ENCODE data around the gene PCNT.
A peak's percentile ranks its signal among the peaks of the same experiment; 100 is the strongest.

The PCNT gene

GRCh38 chr21:46289655-46290179 is 34.2 kb upstream of the PCNT start:
- Histone ChIP-seq H3K27me3 (ENCODE audit: insufficient read depth, low read length) (no peaks in the 10 kb centered on the region), H3K4me1 (ENCODE audit: insufficient read depth, low read length) (peaks cover 24% of the 10 kb centered on the region), H3K36me3 (ENCODE audit: insufficient read depth, low read length) (peaks cover 19% of the 10 kb centered on the region), H3K4me3 (ENCODE audit: low read length) (no peak overlapping the region), H3K9me3 (ENCODE audit: insufficient read depth, low read depth, low read length) (no peaks in the 10 kb centered on the region), H3K27ac (ENCODE audit: low read depth, low read length) (no peak overlapping the region), H3K9ac (ENCODE audit: low read depth, low read length) (no peak overlapping the region)
- WGBS = 83% methylated on average over 6 of the region's 6 CpGs

- WGBS = 95% methylated on average over 2 of the region's 2 CpGs
- no peaks in the 10 kb centered on the region for H3K9me3 ChIP-seq (ENCODE audit: insufficient read depth, low read depth, low read length)
- no peak overlapping the region for H3K27ac ChIP-seq (ENCODE audit: low read depth, low read length)
- H3K9ac ChIP-seq (ENCODE audit: low read depth, low read length) = no peak overlapping the region
- no peak overlapping the region for H3K4me3 ChIP-seq (ENCODE audit: low read length)
- no peaks in the 10 kb centered on the region for H3K27me3 ChIP-seq (ENCODE audit: insufficient read depth, low read length)
- peaks cover 17% of the 10 kb centered on the region for H3K36me3 ChIP-seq (ENCODE audit: insufficient read depth, low read length)
- H3K4me1 ChIP-seq (ENCODE audit: insufficient read depth, low read length) = peaks cover 22% of the 10 kb centered on the region
These were observed 32.4 kb upstream of the PCNT start for GRCh38 chr21:46291561-46291960.

GRCh38 chr21:46294647-46295176 is 29.2 kb upstream of the PCNT start:
- no peak overlapping the region for H3K9ac ChIP-seq (ENCODE audit: low read depth, low read length)
- no peaks in the 10 kb centered on the region for H3K9me3 ChIP-seq (ENCODE audit: insufficient read depth, low read depth, low read length)
- H3K4me3 ChIP-seq (ENCODE audit: low read length) = no peak overlapping the region
- WGBS = 85% methylated on average over 10 of the region's 10 CpGs
- H3K4me1 ChIP-seq (ENCODE audit: insufficient read depth, low read length) = peaks cover 5% of the 10 kb centered on the region
- H3K27me3 ChIP-seq (ENCODE audit: insufficient read depth, low read length) = no peaks in the 10 kb centered on the region
- H3K27ac ChIP-seq (ENCODE audit: low read depth, low read length) = 0 out of 2 replicates have a peak overlapping the region, but pooled peaks have one; percentile 35
- H3K36me3 ChIP-seq (ENCODE audit: insufficient read depth, low read length) = peaks cover 22% of the 10 kb centered on the region

DNA sequence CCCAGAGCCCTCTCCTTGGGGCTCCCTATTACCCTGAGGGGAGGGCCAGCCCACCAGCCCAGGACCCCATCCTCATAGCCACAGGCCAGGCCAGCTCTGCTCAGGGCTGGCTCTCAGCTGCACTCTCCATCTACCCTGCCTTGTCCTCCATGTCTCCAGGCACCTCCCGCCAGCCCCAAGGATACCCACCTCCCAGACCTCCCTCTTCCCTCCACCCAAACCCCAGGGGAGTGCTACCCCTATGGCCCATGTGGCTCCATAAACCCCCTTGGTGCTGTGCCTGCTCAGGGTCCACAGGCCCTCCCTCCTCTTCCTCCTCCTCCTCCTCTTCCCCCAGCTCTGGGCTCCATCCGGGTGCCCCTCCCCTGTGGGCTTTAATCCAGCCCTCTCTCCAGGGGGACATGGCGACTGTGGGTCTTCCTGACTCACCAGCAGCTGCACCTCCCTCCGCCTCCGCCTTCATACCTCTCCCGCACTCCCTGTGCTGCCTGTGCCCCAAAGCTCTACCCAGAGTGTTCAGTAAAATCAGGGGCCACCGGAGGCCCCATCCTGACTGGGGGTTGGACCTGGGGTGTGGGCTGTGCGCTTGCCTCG is 28.7 kb upstream of the PCNT start:
- Histone ChIP-seq H3K4me1 (ENCODE audit: insufficient read depth, low read length) (peaks cover 5% of the 10 kb centered on the region), H3K36me3 (ENCODE audit: insufficient read depth, low read length) (peaks cover 23% of the 10 kb centered on the region), H3K9me3 (ENCODE audit: insufficient read depth, low read depth, low read length) (no peaks in the 10 kb centered on the region), H3K9ac (ENCODE audit: low read depth, low read length) (no peak overlapping the region), H3K27ac (ENCODE audit: low read depth, low read length) (no peak overlapping the region), H3K27me3 (ENCODE audit: insufficient read depth, low read length) (no peaks in the 10 kb centered on the region), H3K4me3 (ENCODE audit: low read length) (no peak overlapping the region)
- WGBS = 50% methylated on average over 8 of the region's 9 CpGs

DNA sequence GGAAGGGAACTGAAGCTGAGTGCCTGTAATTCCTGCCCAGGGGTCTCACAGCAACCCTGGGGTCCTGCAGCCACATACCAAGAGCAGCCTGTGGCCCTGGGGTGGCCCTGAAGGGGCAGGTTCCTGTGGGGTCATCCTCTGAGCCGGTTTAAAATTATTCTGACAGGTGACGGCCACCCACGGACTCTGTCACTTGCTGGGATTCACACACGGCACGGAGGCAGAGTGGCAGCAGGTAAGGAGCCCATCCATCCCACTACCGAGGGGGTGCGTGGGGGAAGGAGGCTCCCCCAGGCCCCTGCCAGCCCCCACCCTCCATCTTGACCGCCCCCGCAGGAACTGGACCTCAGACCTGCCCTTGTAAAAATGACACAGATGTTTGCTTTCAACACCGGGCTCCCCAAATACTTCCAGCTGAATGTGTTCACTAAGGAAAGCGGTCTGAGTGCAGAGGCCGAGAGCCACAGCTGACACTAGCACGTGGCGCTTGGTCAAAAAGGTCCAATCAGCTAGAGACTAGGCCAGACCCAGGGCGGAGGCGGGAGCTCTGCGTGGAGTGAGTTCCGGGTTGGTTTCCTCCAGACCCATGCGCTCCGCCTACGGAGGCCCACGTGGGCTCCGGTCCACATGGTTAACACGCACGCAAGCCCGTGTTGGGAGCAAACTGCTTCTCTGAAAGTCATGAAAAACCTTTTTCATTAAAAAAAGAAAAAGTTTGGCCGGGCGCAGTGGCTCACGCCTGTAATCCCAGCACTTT is 27.8 kb upstream of the PCNT start:
- peaks cover 30% of the 10 kb centered on the region for H3K36me3 ChIP-seq (ENCODE audit: insufficient read depth, low read length)
- H3K27ac ChIP-seq (ENCODE audit: low read depth, low read length) = no peak overlapping the region
- H3K27me3 ChIP-seq (ENCODE audit: insufficient read depth, low read length) = no peaks in the 10 kb centered on the region
- 85% methylated on average over 29 of the region's 29 CpGs for WGBS
- H3K4me1 ChIP-seq (ENCODE audit: insufficient read depth, low read length) = peaks cover 5% of the 10 kb centered on the region
- H3K4me3 ChIP-seq (ENCODE audit: low read length) = no peak overlapping the region
- no peaks in the 10 kb centered on the region for H3K9me3 ChIP-seq (ENCODE audit: insufficient read depth, low read depth, low read length)
- no peak overlapping the region for H3K9ac ChIP-seq (ENCODE audit: low read depth, low read length)

- peak overlapping the region; percentile 39 for H3K4me3 ChIP-seq (ENCODE audit: low read length)
- WGBS = 92% methylated on average over 84 of the region's 84 CpGs
- H3K9ac ChIP-seq (ENCODE audit: low read depth, low read length) = peak overlapping the region; percentile 36; the same call in 1 of the 2 replicates
- peaks cover 5% of the 10 kb centered on the region for H3K4me1 ChIP-seq (ENCODE audit: insufficient read depth, low read length)
- H3K9me3 ChIP-seq (ENCODE audit: insufficient read depth, low read depth, low read length) = no peaks in the 10 kb centered on the region
- H3K36me3 ChIP-seq (ENCODE audit: insufficient read depth, low read length) = peaks cover 32% of the 10 kb centered on the region
- H3K27ac ChIP-seq (ENCODE audit: low read depth, low read length) = no peak overlapping the region
- H3K27me3 ChIP-seq (ENCODE audit: insufficient read depth, low read length) = no peaks in the 10 kb centered on the region
These were observed 26.4 kb upstream of the PCNT start for GRCh38 chr21:46297338-46298271.

- Histone ChIP-seq H3K9ac (ENCODE audit: low read depth, low read length) (no peak overlapping the region), H3K36me3 (ENCODE audit: insufficient read depth, low read length) (peaks cover 32% of the 10 kb centered on the region), H3K27me3 (ENCODE audit: insufficient read depth, low read length) (no peaks in the 10 kb centered on the region), H3K4me1 (ENCODE audit: insufficient read depth, low read length) (peaks cover 5% of the 10 kb centered on the region), H3K9me3 (ENCODE audit: insufficient read depth, low read depth, low read length) (no peaks in the 10 kb centered on the region), H3K4me3 (ENCODE audit: low read length) (no peak overlapping the region), H3K27ac (ENCODE audit: low read depth, low read length) (no peak overlapping the region)
- WGBS = 88% methylated on average over 9 of the region's 9 CpGs
These were observed 24.8 kb upstream of the PCNT start for GRCh38 chr21:46299167-46299566.

- H3K27me3 ChIP-seq (ENCODE audit: insufficient read depth, low read length) = no peaks in the 10 kb centered on the region
- peaks cover 44% of the 10 kb centered on the region for H3K36me3 ChIP-seq (ENCODE audit: insufficient read depth, low read length)
- 94% methylated on average over 14 of the region's 14 CpGs for WGBS
- H3K9ac ChIP-seq (ENCODE audit: low read depth, low read length) = no peak overlapping the region
- H3K27ac ChIP-seq (ENCODE audit: low read depth, low read length) = no peak overlapping the region
- no peaks in the 10 kb centered on the region for H3K4me1 ChIP-seq (ENCODE audit: insufficient read depth, low read length)
- H3K4me3 ChIP-seq (ENCODE audit: low read length) = no peak overlapping the region
- no peaks in the 10 kb centered on the region for H3K9me3 ChIP-seq (ENCODE audit: insufficient read depth, low read depth, low read length)
These were observed 22.2 kb upstream of the PCNT start for GRCh38 chr21:46301759-46302158.

GRCh38 chr21:46304437-46304836 is 19.5 kb upstream of the PCNT start:
- peaks cover 52% of the 10 kb centered on the region for H3K36me3 ChIP-seq (ENCODE audit: insufficient read depth, low read length)

DNA sequence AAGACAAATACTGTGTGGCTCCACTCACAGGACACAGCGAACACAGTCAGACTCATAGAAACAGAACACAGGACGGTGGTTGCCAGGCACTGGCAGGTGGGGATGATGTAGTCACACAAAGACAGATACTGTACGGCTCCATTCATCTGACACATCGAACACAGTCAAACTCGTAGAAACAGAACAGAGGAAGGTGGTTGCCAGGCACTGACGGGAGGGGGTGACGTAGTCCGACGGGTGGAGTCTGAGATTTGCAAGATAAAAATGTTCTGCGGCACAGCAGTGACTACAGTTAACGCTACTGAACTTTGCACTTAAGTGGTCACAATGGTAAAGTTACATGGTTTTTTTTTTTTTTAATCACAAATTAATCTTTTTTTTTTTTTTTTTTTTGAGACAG is 19.0 kb upstream of the PCNT start:
- no peaks in the 10 kb centered on the region for H3K4me1 ChIP-seq (ENCODE audit: insufficient read depth, low read length)
- no peaks in the 10 kb centered on the region for H3K9me3 ChIP-seq (ENCODE audit: insufficient read depth, low read depth, low read length)
- no peak overlapping the region for H3K4me3 ChIP-seq (ENCODE audit: low read length)
- peaks cover 50% of the 10 kb centered on the region for H3K36me3 ChIP-seq (ENCODE audit: insufficient read depth, low read length)
- WGBS = 97% methylated on average over 11 of the region's 11 CpGs
- no peak overlapping the region for H3K27ac ChIP-seq (ENCODE audit: low read depth, low read length)
- H3K9ac ChIP-seq (ENCODE audit: low read depth, low read length) = no peak overlapping the region
- H3K27me3 ChIP-seq (ENCODE audit: insufficient read depth, low read length) = no peaks in the 10 kb centered on the region

More at GRCh38 chr21:46304437-46304836, 19.5 kb upstream of the PCNT start:
- Histone ChIP-seq H3K4me1 (ENCODE audit: insufficient read depth, low read length) (no peaks in the 10 kb centered on the region), H3K27ac (ENCODE audit: low read depth, low read length) (no peak overlapping the region), H3K9me3 (ENCODE audit: insufficient read depth, low read depth, low read length) (no peaks in the 10 kb centered on the region), H3K27me3 (ENCODE audit: insufficient read depth, low read length) (no peaks in the 10 kb centered on the region), H3K4me3 (ENCODE audit: low read length) (no peak overlapping the region), H3K9ac (ENCODE audit: low read depth, low read length) (no peak overlapping the region)
- 97% methylated on average over 5 of the region's 5 CpGs for WGBS

Data from HUES64 (cell line).